Measurements from ENCODE around the gene HP. TPM values are rescaled to one million over a fixed set of nuclear protein-coding genes. Genes with fewer than 3 reads are reported as not detected.

The HP gene
- total RNA-seq, 1 donor from 2014 or later = not detected

- Mint-ChIP-seq H3K27ac (ENCODE audit: unreplicated experiment) (peak overlapping the region; percentile 19), H3K27me3 (ENCODE audit: low read depth) (no peaks in the 10 kb centered on the region), H3K4me1 (peaks cover 5% of the 10 kb centered on the region), H3K9me3 (no peaks in the 10 kb centered on the region), H3K4me3 (no peak overlapping the region), H3K36me3 (ENCODE audit: low read depth) (no peaks in the 10 kb centered on the region)
- no peak for TF ChIP-seq CTCF (conservative IDR thresholded peaks at IDR 0.05)
- no peak for DNase-seq (ENCODE audit: low read depth, low spot score)
These were observed 24.6 kb upstream of the HP start for GRCh38 chr16:72029567-72030271.

GRCh38 chr16:72033437-72033836, 20.9 kb upstream of the HP start:
- no peak for DNase-seq (ENCODE audit: low read depth, low spot score)
- TF ChIP-seq CTCF (conservative IDR thresholded peaks at IDR 0.05) = no peak
- no peaks in the 10 kb centered on the region for H3K9me3 Mint-ChIP-seq
- no peaks in the 10 kb centered on the region for H3K36me3 Mint-ChIP-seq (ENCODE audit: low read depth)
- no peaks in the 10 kb centered on the region for H3K27me3 Mint-ChIP-seq (ENCODE audit: low read depth)
- H3K27ac Mint-ChIP-seq (ENCODE audit: unreplicated experiment) = no peak overlapping the region
- H3K4me1 Mint-ChIP-seq = peaks cover 12% of the 10 kb centered on the region
- no peak overlapping the region for H3K4me3 Mint-ChIP-seq

- H3K9me3 Mint-ChIP-seq = no peaks in the 10 kb centered on the region
- H3K4me1 Mint-ChIP-seq = peaks cover 12% of the 10 kb centered on the region
- H3K4me3 Mint-ChIP-seq = no peak overlapping the region
- TF ChIP-seq CTCF (conservative IDR thresholded peaks at IDR 0.05) = no peak
- H3K36me3 Mint-ChIP-seq (ENCODE audit: low read depth) = no peaks in the 10 kb centered on the region
- no peaks in the 10 kb centered on the region for H3K27me3 Mint-ChIP-seq (ENCODE audit: low read depth)
- no peak for DNase-seq (ENCODE audit: low read depth, low spot score)
- H3K27ac Mint-ChIP-seq (ENCODE audit: unreplicated experiment) = peak overlapping the region; percentile 28
These were observed 18.2 kb upstream of the HP start for GRCh38 chr16:72036098-72036497.

- no peaks in the 10 kb centered on the region for H3K9me3 Mint-ChIP-seq
These were observed 12.1 kb upstream of the HP start for GRCh38 chr16:72042157-72042660.

GRCh38 chr16:72043058-72043457, 11.2 kb upstream of the HP start:
- Mint-ChIP-seq H3K4me3 (no peak overlapping the region), H3K36me3 (ENCODE audit: low read depth) (no peaks in the 10 kb centered on the region)

More at GRCh38 chr16:72042157-72042660, 12.1 kb upstream of the HP start:
- Mint-ChIP-seq H3K4me3 (no peak overlapping the region), H3K4me1 (no peaks in the 10 kb centered on the region), H3K27me3 (ENCODE audit: low read depth) (no peaks in the 10 kb centered on the region), H3K27ac (ENCODE audit: unreplicated experiment) (no peak overlapping the region), H3K36me3 (ENCODE audit: low read depth) (no peaks in the 10 kb centered on the region)
- DNase-seq (ENCODE audit: low read depth, low spot score) = no peak
- no peak for TF ChIP-seq CTCF (conservative IDR thresholded peaks at IDR 0.05)

More at GRCh38 chr16:72043058-72043457, 11.2 kb upstream of the HP start:
- Mint-ChIP-seq H3K27me3 (ENCODE audit: low read depth) (no peaks in the 10 kb centered on the region), H3K4me1 (no peaks in the 10 kb centered on the region), H3K27ac (ENCODE audit: unreplicated experiment) (no peak overlapping the region), H3K9me3 (no peaks in the 10 kb centered on the region)
- TF ChIP-seq CTCF (conservative IDR thresholded peaks at IDR 0.05) = no peak
- no peak for DNase-seq (ENCODE audit: low read depth, low spot score)

All from neural crest cell (in vitro differentiated cells).